Stimulated activated CD4-positive, alpha-beta T cell treated with anti-CD3 and anti-CD28 coated beads, Interleukin-12 subunit alpha, Interleukin-12 subunit beta, amount 100 ng/mL, for 4 hours (primary cell): Measurements from ENCODE around the gene CAMKV.
"Not testable (repeated sequence)": the region's sequence is repeated elsewhere in the genome, so short reads cannot be mapped to it uniquely, and the experiment has no call there.

Experiments
- DNase-seq: peaks from one replicate; pipeline ENCODE4 v3.0.0-alpha.2; 2020

Gene CAMKV, protein sequence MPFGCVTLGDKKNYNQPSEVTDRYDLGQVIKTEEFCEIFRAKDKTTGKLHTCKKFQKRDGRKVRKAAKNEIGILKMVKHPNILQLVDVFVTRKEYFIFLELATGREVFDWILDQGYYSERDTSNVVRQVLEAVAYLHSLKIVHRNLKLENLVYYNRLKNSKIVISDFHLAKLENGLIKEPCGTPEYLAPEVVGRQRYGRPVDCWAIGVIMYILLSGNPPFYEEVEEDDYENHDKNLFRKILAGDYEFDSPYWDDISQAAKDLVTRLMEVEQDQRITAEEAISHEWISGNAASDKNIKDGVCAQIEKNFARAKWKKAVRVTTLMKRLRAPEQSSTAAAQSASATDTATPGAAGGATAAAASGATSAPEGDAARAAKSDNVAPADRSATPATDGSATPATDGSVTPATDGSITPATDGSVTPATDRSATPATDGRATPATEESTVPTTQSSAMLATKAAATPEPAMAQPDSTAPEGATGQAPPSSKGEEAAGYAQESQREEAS

DNA sequence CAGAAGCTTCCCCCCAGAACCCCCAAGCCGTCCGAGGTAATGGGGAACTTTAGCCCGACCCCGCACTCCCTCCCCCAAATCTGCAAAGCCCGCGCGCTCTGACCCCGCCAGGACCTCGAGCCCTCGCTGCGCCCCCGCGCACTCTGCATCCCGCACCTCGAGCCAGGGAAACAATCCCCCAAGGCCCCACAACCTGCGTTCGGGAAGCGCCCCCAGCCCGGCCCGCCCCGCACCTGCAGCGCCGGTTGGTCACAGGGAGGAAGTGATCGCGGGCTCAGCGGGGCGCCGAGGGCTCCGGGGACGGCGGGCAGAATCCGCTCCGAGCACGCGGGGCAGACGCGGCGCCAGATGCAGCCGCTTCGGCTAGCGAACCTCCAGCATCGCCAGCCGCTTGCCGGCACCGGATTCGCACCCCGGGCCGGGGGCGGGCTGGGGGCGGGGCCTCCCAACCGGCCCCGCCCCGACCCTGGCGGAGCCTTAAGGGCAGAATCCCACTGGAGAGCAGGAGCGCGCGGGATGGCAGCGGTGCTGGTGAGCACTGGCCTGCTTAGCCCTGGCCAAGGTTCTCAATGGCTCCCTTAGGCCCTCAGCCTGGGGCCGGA lies at the start of gene CAMKV:
CAMKV (minus strand) TSS at position 382 of the 602 bp plus-strand sequence. CDS start 7,518 bp downstream, outside the sequence.
- DNase-seq, result peak; percentile 24

DNA sequence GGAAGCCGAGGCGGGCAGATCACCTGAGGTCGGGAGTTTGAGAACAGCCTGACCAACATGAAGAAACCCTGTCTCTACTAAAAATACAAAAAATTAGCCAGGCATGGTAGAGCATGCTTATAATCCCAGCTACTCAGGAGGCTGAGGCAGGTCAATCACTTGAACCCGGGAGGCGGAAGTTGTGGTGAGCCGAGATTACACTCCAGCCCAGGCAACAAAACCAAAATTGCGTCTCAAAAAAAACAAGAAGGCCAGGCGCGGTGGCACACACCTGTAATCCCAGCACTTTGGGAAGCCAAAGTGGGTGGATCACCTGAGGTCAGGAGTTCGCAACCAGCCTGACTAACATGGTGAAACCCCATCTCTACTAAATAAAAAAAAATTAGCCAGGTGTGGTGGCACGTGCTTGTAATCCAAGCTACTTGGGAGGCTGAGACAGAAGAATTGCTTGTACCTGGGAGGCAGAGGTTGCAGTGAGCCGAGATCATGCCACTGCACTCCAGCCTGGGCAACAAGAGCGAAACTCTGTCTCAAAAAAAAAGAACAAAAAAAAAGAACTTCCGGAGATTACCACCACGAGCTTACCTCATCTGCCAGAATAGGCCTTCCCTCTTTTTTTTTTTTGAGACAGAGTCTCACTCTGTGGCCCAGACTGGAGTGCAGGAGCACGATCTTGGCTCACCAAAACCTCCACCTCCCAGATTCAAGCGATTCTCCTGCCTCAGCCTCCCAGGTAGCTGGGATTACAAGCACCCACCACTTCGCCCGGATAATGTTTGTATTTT lies 48.3 kb upstream of the CAMKV start:
- DNase-seq, result not testable (repeated sequence)

DNA sequence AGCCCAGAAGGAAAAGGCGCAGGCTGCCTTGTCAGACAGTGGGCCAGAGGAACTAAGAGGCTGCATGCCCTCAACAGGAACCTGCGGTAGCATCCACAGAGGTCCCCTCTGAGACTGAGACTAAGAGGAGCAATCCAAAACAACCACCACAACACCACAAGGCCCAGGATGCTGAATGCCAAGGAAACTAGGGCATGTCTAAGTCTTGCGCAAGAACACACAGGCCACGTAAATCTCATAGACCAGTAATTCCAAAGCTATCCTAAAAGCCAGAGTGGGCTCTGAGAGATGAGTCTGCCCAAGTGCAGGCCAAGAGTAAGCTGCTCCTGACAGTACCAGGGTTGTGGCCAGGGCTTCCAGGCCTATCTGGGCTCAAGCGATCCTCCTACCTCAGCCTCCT lies 47.0 kb upstream of the CAMKV start:
- DNase-seq, result no peak

DNA sequence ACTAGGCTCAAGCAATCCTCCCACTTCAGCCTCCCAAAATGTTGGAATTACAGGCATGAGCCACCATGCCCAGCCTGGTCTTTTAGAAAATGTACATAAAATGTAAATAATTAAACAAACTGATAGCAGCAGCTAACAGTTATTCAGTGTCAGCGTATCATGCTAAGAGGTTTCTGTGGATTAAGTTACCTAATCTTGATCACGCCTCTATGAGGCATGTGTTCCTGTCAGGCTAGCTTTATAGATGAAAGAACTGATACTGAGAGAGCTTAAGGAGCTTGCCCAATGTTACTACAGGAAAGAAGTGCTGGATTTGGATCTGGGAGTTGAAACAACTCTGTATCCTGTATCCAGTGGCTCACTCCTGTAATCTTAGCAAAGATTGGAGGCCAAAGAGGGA lies 45.2 kb upstream of the CAMKV start:
- DNase-seq, result no peak

DNA sequence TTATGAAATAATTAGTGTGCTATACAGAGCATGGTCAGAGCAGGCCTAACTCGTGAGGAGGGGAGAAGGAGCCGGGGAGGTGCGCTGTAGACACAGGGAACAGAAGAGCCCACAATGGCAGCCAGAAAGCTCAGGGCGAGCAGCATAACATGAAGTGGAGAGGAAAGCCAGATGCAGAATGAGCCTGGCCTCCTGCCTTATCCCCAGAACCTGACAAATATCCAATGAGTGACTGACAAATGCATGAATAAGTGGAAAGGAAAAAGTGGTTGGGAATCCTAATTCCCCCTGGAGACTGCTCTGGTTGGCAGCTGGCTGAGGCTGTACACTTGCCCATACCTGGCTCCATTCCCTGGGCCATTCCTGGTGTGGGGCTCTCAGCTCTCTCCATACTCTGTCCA lies 43.2 kb upstream of the CAMKV start:
- DNase-seq, result no peak

DNA sequence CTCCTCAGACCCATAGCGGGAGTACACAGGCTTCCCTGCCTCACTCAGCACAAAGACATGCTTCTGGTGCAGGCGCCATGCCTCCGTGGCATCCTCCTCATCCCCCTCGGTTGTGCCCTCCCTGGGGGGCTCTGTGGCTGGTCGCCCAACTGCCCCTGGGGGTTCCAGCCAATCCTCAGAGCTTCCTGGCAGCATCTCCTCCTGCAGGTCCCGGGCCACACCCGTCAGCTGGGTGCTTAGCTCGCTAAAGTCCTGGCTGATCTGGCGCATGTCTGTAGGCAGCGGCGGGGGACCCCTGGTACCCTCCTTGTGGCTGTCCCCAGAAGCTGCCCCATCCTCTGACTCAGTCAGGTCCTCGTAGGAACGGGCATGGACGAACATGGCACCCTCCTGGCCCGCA lies 41.9 kb upstream of the CAMKV start:
- DNase-seq, result no peak

DNA sequence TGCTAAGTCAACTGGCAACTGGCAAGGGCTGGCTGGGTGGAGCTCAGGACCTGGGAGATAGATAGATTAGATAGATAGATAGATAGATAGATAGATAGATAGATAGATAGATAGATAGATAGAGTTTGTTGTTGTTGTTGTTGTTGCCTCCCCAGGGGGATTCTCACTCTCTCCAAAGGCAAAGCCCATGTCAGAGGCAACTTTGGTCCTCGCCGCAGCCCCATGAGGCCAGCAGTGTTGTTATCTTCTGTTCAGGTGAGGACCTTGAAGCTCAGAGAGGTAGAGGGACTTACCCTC lies 41.4 kb upstream of the CAMKV start:
- DNase-seq, result no peak

DNA sequence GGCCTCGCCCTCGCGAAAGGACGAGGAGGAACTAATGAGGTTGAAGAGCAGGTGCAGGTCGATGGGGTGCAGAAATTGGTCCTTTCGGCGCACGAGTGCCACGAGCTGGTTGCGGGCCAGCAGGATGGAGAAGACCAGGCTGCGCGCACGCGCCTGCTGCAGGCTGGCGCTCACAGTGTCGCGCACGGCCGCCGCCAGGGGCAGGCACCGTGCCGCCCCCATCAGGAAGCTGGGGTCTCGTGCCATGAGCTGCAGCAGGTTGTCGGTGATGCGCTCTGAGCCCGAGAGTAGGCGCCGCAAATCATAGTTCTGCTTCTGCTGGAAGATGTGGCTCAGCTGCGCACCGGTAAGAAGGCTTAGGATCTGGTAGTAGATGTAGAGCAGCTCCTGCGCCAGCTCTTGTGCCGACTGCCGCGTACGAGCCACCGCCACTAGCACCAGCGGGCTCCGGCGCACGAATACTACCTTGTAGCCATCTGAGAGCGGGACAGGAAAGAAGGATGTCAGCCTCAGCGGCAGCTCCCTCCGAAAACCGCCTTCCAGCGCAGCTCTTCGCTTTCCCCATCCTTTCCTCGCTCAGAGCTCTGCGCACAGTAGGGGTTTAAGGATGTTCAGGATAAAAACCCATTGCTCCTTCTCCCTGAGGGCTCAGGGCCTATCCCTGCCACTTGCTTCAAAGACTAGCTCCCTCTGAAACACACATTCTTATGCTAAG lies 40.9 kb upstream of the CAMKV start:
- no peak for DNase-seq

DNA sequence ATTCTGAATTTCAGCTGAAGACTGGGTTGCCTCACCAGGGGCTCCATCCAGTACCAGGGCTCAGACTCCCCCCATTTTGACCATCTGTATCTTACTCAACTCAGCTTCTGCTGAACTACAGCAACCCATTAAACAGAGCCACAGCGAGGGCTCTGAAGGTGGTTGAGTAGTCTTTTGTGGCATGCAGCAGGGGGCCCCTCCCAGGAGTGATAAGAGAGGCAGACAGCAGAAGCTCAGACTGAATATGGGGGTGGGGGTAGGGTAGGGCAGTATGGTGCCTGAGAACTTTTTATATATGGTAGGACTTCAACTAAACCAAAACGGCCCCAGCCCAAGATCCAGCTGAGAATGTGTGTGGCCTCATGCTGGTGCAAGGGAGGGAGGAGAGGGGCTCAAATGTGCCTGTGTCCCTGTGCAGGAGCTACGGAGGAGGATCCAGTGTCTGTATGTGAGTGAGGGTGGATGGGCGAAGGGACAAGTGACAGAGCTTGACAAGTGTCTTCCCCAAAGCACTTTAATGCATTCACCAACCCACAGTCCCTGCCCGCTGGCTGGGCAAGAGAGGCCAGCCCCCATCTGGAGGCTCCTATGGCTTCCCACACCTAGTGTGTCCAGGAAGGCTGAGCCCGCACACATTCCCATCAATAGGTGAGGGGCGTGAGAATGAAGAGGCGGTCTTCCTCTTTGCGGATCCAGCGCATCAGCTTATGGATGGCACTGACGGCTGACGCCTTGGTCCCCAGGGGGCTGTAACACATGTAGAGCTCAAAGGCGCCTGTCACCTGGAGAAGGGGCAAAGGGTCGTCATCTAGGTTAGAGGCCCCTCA lies 38.9 kb upstream of the CAMKV start:
- DNase-seq, result no peak

DNA sequence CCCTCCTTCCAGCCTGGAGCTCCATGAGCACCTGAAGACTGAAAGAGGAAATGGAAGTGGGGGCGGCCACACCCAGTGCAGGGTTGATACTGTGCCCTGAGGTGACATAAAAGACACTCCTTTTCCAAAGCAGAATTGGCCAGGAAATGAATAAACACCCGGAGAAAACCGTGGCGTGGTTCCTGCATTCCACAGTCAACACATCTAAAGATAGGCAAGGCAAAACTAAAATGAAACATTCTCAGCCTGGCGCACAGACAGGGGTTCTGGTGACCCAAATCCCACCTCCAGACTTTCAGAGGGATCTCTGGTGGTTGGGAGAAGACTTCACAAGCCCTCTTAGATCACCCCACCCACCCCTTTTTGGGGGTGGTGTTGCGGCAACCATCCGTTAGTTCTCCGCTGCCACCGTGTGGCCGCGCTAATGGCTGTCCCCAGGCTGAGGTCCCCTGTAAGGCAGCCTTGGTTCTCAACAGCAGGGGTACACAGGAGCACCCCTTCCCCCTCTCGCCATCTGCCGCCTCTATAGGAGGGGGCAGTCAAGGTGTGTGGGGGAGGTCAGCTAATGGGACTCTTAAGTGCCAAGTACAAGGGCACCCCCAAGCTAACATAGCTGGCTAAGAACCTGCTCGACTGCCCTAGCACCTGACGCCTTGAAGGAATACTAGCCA lies 36.5 kb upstream of the CAMKV start:
- DNase-seq, result peak; percentile 42

DNA sequence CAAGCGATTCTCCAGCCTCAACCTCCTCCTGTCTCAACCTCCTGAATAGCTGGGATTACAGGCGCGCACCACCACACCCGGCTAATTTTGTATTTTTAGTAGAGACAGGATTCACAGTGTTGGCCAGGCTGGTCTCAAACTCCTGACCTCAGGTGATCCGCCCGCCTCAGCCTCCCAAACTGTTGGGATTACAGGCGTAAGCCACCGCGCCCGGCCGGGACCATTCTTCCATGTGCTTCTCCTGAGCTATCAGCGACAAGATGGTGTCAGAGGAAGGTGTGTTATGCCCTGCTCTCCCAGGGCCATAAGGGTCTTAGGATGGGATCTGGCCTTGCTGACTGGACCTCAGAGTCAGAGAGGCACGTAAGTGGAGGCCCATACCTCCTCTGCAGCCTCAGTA lies 34.7 kb upstream of the CAMKV start:
- DNase-seq, result not testable (repeated sequence)

DNA sequence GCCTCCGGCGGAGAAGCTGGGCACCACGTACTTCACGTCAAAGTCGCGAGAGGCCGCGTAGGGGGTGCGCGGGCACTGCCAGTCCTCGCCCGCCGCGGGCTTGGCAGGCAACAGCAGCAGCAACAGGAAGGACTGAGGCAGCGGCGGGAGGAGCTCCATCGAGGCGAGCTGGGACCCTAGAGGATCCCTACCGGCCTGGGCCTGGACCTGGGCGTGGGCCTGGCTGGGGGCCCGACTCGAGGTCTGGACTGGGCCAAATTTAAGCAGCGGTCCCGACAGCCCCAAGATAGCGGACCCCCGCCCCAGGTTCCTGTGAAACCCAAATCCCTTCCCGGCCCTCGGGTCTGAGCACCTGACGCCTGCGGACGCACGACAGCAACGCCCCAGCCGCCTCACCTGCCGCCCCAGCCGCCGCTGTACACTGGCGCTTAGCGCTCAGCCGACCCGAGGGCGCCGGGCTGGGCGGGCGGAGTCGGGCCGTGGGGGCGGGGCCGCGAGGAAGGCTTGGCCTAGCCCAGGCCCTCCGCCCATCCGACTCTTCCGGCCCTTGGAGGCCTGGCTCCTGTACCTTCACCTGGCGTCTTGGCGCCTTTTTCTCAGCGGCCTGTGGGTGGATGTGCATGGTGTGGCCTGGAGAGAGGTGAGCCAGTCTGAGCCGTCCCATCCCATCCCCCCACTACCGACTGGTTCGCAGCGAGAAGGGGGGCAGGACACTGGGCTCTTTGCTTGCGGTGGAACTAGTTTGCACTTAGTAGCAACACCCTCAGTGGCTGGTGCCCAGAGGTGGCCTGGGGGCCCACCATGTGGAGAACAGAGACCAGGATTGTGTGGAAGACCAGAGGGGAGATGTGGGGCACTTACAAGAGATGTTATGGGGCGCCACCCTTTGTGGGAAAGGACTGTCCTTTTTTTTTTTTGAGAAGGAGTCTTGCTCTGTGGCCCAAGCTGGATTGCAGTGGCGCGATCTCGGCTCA lies 34.0 kb upstream of the CAMKV start, which contains the start of gene MST1R:
MST1R (minus strand) TSS at position 423 of the 974 bp plus-strand sequence; CDS start at position 159, 264 bp downstream.
- DNase-seq, result peak; percentile 81

DNA sequence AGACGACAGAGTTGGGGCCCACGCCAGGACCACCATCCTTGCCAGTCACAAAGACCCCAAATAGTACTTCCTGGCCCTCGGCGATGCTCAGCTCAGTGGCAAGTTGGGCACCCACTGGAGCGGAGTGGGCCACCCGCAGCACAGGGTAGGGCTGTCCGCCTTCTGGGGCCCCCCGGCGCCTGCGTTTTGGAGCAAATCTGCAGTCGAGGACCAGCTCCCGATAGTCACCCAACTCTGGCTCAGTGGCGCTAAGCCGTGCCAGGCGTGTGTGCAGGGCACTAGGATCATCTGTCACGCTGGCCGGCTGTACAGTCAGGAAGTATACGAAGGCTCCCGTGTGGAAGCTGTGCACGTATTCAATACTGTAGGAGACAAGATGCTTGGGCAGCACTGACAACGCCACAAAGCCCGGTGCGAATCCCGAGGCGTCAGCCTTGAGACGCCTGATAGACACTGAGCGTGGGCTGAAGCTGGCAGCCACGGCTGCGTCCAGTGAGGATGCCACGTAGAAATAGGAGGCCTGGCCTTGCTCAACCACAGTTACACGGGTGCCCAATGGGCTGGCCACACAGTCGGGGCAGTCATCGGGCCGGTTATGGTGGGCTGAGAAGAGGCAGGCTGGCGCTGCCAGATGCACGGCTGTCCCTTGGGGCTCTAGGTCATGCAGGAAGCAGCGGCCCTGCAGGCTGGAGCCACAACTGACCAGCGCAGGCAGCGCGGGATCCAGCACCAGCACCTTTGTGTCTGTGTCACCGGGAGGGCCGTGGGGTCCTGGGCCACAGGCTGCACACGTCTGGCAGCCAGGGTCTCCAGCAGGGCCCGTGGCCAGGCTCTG lies 33.0 kb upstream of the CAMKV start:
- DNase-seq, result no peak

DNA sequence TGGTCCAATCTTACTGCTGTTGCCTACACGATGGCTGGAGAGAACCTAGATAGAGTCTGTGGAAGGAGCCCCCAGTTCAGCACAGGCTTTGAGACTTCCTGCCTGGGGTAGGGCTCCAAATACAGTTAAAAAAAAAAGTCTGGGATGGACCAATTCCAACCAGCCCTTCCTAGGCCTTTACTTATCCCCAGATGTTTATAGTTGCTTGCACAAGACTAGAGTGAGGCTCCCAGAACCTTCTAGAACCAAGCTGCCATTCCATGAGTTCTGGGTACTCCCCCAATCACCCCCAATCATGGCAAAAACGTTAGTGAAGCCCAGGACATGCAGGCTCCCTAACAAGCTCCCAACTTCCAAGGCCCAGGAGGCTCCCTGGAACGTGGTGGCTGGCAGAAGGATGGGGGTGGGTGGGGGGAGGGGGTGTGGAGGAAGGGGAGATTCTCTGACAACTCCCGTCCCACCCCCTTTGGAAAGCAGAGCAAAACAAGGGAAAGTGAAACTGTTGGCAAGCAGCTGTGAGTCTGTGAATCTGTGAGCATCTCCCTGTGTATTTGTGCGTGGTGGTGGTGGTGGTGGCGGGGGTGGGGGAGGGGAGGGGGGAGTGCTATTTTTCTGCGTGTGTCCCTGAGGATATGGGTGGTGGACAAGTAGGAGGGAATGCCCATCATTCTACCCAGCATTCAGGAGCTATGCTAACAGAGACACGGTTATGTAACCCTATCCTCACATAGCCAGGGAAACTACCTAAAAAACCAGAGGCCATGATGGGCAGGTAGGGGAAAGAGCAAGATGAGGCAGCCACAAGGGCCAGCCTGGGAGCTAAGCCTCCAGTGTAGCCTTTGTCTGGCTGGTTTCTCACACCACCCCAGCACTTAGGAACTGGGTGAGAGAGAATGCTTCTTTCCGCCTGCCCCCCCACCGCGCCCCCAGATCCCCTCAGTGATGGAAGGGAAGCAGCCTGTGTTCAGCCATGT lies 31.9 kb upstream of the CAMKV start:
- DNase-seq, result no peak

DNA sequence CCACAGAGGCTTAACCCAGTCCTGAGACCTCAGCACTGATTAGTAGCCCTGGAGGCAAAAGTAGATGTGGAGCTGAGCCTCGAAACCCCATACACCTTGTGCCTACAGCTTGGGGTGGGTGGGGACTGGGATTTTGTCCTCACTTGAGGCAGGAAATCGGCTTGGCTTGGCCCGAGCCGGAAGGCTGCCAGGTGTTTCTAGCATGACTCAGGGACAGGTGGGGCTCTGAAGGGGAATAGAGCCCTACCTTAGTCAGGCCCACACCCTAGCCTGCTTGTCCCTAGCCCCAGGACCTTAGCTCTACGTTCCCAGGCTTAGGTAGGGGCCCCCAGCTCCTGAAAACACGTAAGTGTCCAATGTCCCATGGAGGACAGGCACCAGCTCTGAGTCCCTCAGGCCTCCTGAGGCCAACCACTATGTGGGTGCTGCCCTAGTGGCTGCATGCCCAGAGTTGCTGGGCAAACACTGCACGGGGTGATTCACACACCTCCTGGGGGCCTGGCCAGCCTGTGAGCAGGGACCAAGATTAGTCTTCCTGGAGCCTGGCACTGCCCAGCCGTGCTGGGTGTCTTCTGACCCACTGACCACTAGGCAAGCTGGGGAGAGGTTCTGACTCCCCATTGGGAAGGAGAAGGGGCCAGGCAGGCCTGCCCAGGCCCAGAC lies 30.9 kb upstream of the CAMKV start:
- DNase-seq, result no peak

DNA sequence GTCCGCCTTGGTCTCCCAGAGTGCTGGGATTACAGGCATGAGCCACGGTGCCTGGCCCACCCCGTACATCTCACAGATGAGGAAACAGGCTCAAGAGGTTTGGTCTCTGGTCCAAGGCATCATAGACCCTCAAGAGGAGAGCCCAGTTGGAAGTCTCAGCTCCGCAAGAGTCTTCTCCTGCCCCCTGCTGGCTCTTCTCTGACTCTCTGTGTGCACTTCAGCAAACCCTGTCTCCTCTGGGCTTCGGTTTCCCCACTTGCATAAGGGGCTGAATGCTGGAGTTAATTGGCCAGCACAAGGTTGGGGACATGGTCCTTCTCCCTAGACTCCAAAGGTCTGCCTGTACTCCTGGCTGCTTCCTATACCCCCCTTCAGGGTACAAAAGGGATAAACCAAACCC lies 30.1 kb upstream of the CAMKV start:
- no peak for DNase-seq

DNA sequence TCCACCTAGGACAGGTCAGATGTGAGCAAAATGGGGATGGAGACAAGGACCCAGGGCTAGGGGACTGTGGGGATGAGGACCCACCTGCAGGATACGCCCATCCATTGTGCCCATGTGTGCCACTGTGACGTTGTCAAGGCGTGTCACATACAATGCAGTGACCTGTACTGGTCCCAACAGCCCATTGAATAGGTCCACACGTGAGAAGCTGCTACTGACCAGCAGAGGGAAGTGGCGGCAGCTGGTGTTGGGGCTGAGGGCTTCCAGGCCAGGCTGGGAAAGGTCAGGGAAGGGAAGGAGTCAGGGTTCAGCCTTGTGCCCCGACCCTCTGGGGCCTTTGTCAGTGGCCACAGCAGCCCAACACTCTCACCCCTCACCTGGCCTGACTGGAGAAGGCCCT lies 29.3 kb upstream of the CAMKV start:
- no peak for DNase-seq
